SK-N-SH (cell line): ENCODE results near the gene PRSS16. TPM values are rescaled to one million over a fixed set of nuclear protein-coding genes. Genes with fewer than 3 reads are reported as not detected.

Experiments
- CTCF ChIA-PET: fragments of 300-600, 350-600 bp; formaldehyde crosslinking; extraction: SDS; loops from one replicate; lab custom pipeline; 2021; lab: Yijun Ruan, JAX
- POLR2A ChIA-PET: fragments of 350-600 bp; sonication (Branson Sonifier 250); formaldehyde crosslinking; extraction: SDS; loops from one replicate; lab custom pipeline; 2020; ENCODE audit warnings: antibody characterized with exemption, inconsistent platforms; lab: Yijun Ruan, JAX
- DNase-seq: peaks from one replicate; pipeline ENCODE4 v3.0.0; 2012
- H2AFZ ChIP-seq: fragments of 200-600 bp; sonication (generic); 2 replicates; pipeline ENCODE4 v1.8.1; 2016; ENCODE audit warnings: antibody characterized with exemption, mild to moderate bottlenecking, low read depth
- H3F3A ChIP-seq: fragments of 200-600 bp; sonication (generic); replicated peaks from 2 replicates; pipeline ENCODE3; 2016; ENCODE audit warnings: antibody characterized with exemption, mild to moderate bottlenecking; ENCODE audit not compliant: insufficient read depth
- H3K27ac ChIP-seq, 2 experiments: fragments of 200-500 bp in 1 of 2; fragments of 200-600 bp in 1 of 2; sonication (Bioruptor generic) in 1 of 2; sonication (generic), shearing (Covaris generic) in 1 of 2; 2 replicates each; pipeline versions ENCODE4 v1.5.1 to v1.6.1; 2014 to 2016; ENCODE audit warnings: low read depth in 2 of 2, inconsistent platforms in 1 of 2, low read length in 1 of 2, mild to moderate bottlenecking in 1 of 2, mixed read lengths in 1 of 2
- H3K27me3 ChIP-seq: fragments of 200-600 bp; sonication (generic), shearing (Covaris generic); 2 replicates; pipeline ENCODE4 v1.6.1; 2016; ENCODE audit warnings: mixed run types; ENCODE audit not compliant: insufficient read depth
- H3K36me3 ChIP-seq, 2 experiments: fragments of 200-500 bp in 1 of 2; fragments of 200-600 bp in 1 of 2; sonication (Bioruptor generic) in 1 of 2; sonication (generic) in 1 of 2; replicated peaks in 1 of 2; 2 replicates each; pipeline versions ENCODE3 to v1.5.1; 2014 to 2016; ENCODE audit warnings: low read length in 1 of 2, mild to moderate bottlenecking in 1 of 2; ENCODE audit not compliant: insufficient read depth in 2 of 2, control insufficient read depth in 1 of 2
- H3K4me1 ChIP-seq, 2 experiments: fragments of 200-500 bp in 1 of 2; fragments of 200-600 bp in 1 of 2; sonication (Bioruptor generic) in 1 of 2; sonication (generic), shearing (Covaris generic) in 1 of 2; 2 replicates each; pipeline versions ENCODE4 v1.5.1 to v1.6.1; 2014 to 2016; ENCODE audit warnings: low read depth in 1 of 2, low read length in 1 of 2, mixed run types in 1 of 2; ENCODE audit not compliant: insufficient read depth in 2 of 2, control insufficient read depth in 1 of 2
- H3K4me2 ChIP-seq: fragments of 200-600 bp; sonication (generic), shearing (Covaris generic); 2 replicates; pipeline ENCODE4 v1.6.1; 2017; ENCODE audit warnings: mixed run types
- H3K4me3 ChIP-seq, 2 experiments: fragments of 200-500 bp in 1 of 2; fragments of 200-600 bp in 1 of 2; sonication (Bioruptor generic) in 1 of 2; sonication (generic), shearing (Covaris generic) in 1 of 2; 2 replicates each; pipeline versions ENCODE4 v1.5.1 to v1.8.1; 2014 to 2016; ENCODE audit warnings: low read depth in 2 of 2, inconsistent platforms in 1 of 2, low read length in 1 of 2, mild to moderate bottlenecking in 1 of 2, mixed read lengths in 1 of 2, moderate library complexity in 1 of 2
- H3K79me2 ChIP-seq: fragments of 200-600 bp; sonication (generic); 2 replicates; pipeline ENCODE4 v1.8.1; 2017; ENCODE audit warnings: mild to moderate bottlenecking; ENCODE audit not compliant: insufficient read depth
- H3K9ac ChIP-seq: fragments of 200-600 bp; sonication (generic); 2 replicates; pipeline ENCODE4 v1.6.1; 2017; ENCODE audit warnings: mixed run types
- H3K9me2 ChIP-seq: fragments of 200-600 bp; sonication (generic); 2 replicates; pipeline ENCODE4 v1.6.1; 2017; ENCODE audit warnings: mixed run types
- H3K9me3 ChIP-seq: fragments of 200-600 bp; sonication (generic); 2 replicates; pipeline ENCODE4 v1.6.1; 2017; ENCODE audit warnings: mixed run types, mild to moderate bottlenecking, moderate library complexity
- H4K20me1 ChIP-seq: fragments of 200-600 bp; sonication (generic); 2 replicates; pipeline ENCODE4 v1.6.1; 2017; ENCODE audit warnings: mild to moderate bottlenecking, mixed run types; ENCODE audit not compliant: insufficient read depth
- CTCF ChIP-seq: fragments of 200-600 bp; sonication (generic); IDR thresholded peaks from 2 replicates; pipeline ENCODE4 v1.6.1; 2017; ENCODE audit warnings: antibody characterized with exemption, mild to moderate bottlenecking, moderate library complexity
- FOSL2 ChIP-seq: IDR thresholded peaks from 2 replicates; pipeline ENCODE4 v1.4.0; 2012; ENCODE audit warnings: low read depth, mild to moderate bottlenecking, moderate library complexity, borderline replicate concordance
- FOXM1 ChIP-seq: IDR thresholded peaks from 2 replicates; pipeline ENCODE4 v1.4.0; 2012; ENCODE audit warnings: low read depth, mild to moderate bottlenecking
- GATA2 ChIP-seq: sonication (generic); formaldehyde crosslinking; IDR thresholded peaks from 2 replicates; pipeline ENCODE4 v1.5.0; 2020; ENCODE audit warnings: mild to moderate bottlenecking, missing genetic modification reagents
- MAX ChIP-seq: IDR thresholded peaks from 2 replicates; pipeline ENCODE4 v1.4.0; 2012; ENCODE audit warnings: low read depth
- MEF2A ChIP-seq: IDR thresholded peaks from 2 replicates; pipeline ENCODE4 v1.4.0; 2012; ENCODE audit warnings: low read depth, borderline replicate concordance
- NFIC ChIP-seq: IDR thresholded peaks from 2 replicates; pipeline ENCODE4 v1.4.0; 2012; ENCODE audit warnings: borderline replicate concordance
- REST ChIP-seq: IDR thresholded peaks from 2 replicates; pipeline ENCODE4 v1.6.1; 2012; ENCODE audit warnings: mild to moderate bottlenecking, low read depth, low read length, moderate library complexity
- RFX5 ChIP-seq: IDR thresholded peaks from 2 replicates; pipeline ENCODE4 v1.6.1; 2012; ENCODE audit warnings: mild to moderate bottlenecking, improper control_type of control experiment, low read length
- SMC3 ChIP-seq: IDR thresholded peaks from 2 replicates; pipeline ENCODE4 v1.6.1; 2012; ENCODE audit warnings: low read depth, low read length, improper control_type of control experiment
- USF2 ChIP-seq: fragments of 150-350 bp; IDR thresholded peaks from 2 replicates; pipeline ENCODE4 v1.6.1; 2017; ENCODE audit warnings: antibody characterized with exemption, low read length, low read depth, borderline replicate concordance
- WGBS: methylation state at CpG from one replicate; pipeline ENCODE4 v1.1.6; 2017; ENCODE audit warnings: low lambda C conversion rate; 5-methylcytosine and 5-hydroxymethylcytosine counted together
- polyA plus RNA-seq, 3 experiments: library from polyadenylated mRNA; depleted of rRNA; stranded (reverse); fragments of >200 nt; gene quantifications; 2 replicates each; pipeline ENCODE4 v1.2.3, GENCODE V29; 2012

The PRSS16 gene
- polyA plus RNA-seq, 1 of the 3 experiments (the other 2 are of a cell fraction) = 0.07 TPM

- H3K4me1 ChIP-seq = no peaks in the 10 kb centered on the region
- CTCF ChIA-PET = interaction anchor here (0.6 kb wide), 1 partner anchor 1533 kb away, joined by 3 read pairs; no protein-coding TSS in a partner anchor
- H3K4me3 ChIP-seq = no peak overlapping the region
- POLR2A ChIA-PET = no interaction called here
- TF ChIP-seq REST (no peak), RFX5 (no peak), GATA2 (CRISPR knock-in tag) (no peak), FOXM1 (no peak), CTCF (no peak)
- H3K36me3 ChIP-seq = no peaks in the 10 kb centered on the region
- DNase-seq = no peak
- no peaks in the 10 kb centered on the region for H3K9me2 ChIP-seq
- no peak overlapping the region for H2AFZ ChIP-seq
- no peak overlapping the region for H3K27ac ChIP-seq
- H3K79me2 ChIP-seq = no peaks in the 10 kb centered on the region
- peaks cover 61% of the 10 kb centered on the region; the same call in 1 of the 2 replicates for H3K27me3 ChIP-seq
- H3F3A ChIP-seq = no peaks in the 10 kb centered on the region
- H3K9me3 ChIP-seq = no peaks in the 10 kb centered on the region; the same call in 1 of the 2 replicates
- H3K4me2 ChIP-seq = no peak overlapping the region
- no peaks in the 10 kb centered on the region for H4K20me1 ChIP-seq
- 8% methylated on average over 4 of the region's 4 CpGs for WGBS
- H3K9ac ChIP-seq = no peak overlapping the region
Observed at GRCh38 chr6:27224729-27225128, 22.8 kb upstream of the PRSS16 start.

- Histone ChIP-seq H3K4me2 (no peak overlapping the region), H3K9ac (no peak overlapping the region), H3K36me3 (no peaks in the 10 kb centered on the region), H3K4me1 (no peaks in the 10 kb centered on the region), H3K9me3 (no peaks in the 10 kb centered on the region; the same call in 1 of the 2 replicates), H4K20me1 (no peaks in the 10 kb centered on the region), H3K79me2 (no peaks in the 10 kb centered on the region), H2AFZ (no peak overlapping the region), H3K27me3 (peaks cover 59% of the 10 kb centered on the region; the same call in 1 of the 2 replicates), H3K4me3 (0 out of 4 replicates have a peak overlapping the region, but pooled peaks of 1 of the 2 experiments have one; percentile 9), H3K9me2 (no peaks in the 10 kb centered on the region), H3F3A (peaks cover 11% of the 10 kb centered on the region), H3K27ac (no peak overlapping the region)
- ChIA-PET POLR2A (no interaction called here), CTCF (no interaction called here)
- WGBS = 4% methylated on average over 5 of the region's 5 CpGs
- no peak for DNase-seq
- TF ChIP-seq MEF2A (no peak), CTCF (no peak), FOSL2 (no peak), SMC3 (no peak), GATA2 (CRISPR knock-in tag) (no peak), MAX (no peak), NFIC (no peak), USF2 (no peak)
Observed at GRCh38 chr6:27228963-27229477, 18.5 kb upstream of the PRSS16 start.
